HS-5 (cell line): ENCODE results near the gene KIAA1671.

Experiments
- DNase-seq: peaks from one replicate; pipeline ENCODE4 v3.0.0-alpha.2; 2012; ENCODE audit warnings: low read depth

The KIAA1671 gene

GRCh38 chr22:25068707-25069106, 116.2 kb downstream of the KIAA1671 start:
- no peak for DNase-seq

GRCh38 chr22:25069426-25069757, 116.9 kb downstream of the KIAA1671 start:
- no peak for DNase-seq

- DNase-seq = no peak
Observed at GRCh38 chr22:25069758-25070481, 117.4 kb downstream of the KIAA1671 start.

GRCh38 chr22:25070956-25071355, 118.4 kb downstream of the KIAA1671 start:
- DNase-seq = no peak

GRCh38 chr22:25071720-25072119, 119.2 kb downstream of the KIAA1671 start:
- no peak for DNase-seq

- no peak for DNase-seq
Observed at GRCh38 chr22:25072406-25072805, 119.9 kb downstream of the KIAA1671 start.

- DNase-seq = no peak
Observed at GRCh38 chr22:25076336-25076735, 123.8 kb downstream of the KIAA1671 start.

- no peak for DNase-seq
Observed at GRCh38 chr22:25077056-25077455, 124.5 kb downstream of the KIAA1671 start.

- no peak for DNase-seq
Observed at GRCh38 chr22:25077964-25078363, 125.4 kb downstream of the KIAA1671 start.

GRCh38 chr22:25078591-25078990, 126.1 kb downstream of the KIAA1671 start:
- DNase-seq = no peak

- no peak for DNase-seq
Observed at GRCh38 chr22:25080855-25081254, 128.3 kb downstream of the KIAA1671 start.

- DNase-seq = no peak
Observed at GRCh38 chr22:25081409-25081824, 128.9 kb downstream of the KIAA1671 start.

- DNase-seq = no peak
Observed at GRCh38 chr22:25082096-25082495, 129.6 kb downstream of the KIAA1671 start.

GRCh38 chr22:25083056-25083806, 130.7 kb downstream of the KIAA1671 start:
- DNase-seq = no peak

GRCh38 chr22:25083807-25084200, 131.3 kb downstream of the KIAA1671 start:
- DNase-seq = no peak

- no peak for DNase-seq
Observed at GRCh38 chr22:25084405-25085107, 132.0 kb downstream of the KIAA1671 start.

GRCh38 chr22:25085156-25085555, 132.6 kb downstream of the KIAA1671 start:
- no peak for DNase-seq

- DNase-seq = no peak
Observed at GRCh38 chr22:25085930-25086901, 133.7 kb downstream of the KIAA1671 start.

GRCh38 chr22:25086902-25087282, 134.4 kb downstream of the KIAA1671 start:
- DNase-seq = no peak

- no peak for DNase-seq
Observed at GRCh38 chr22:25090225-25090890, 137.8 kb downstream of the KIAA1671 start.

- no peak for DNase-seq
Observed at GRCh38 chr22:25091458-25091857, 138.9 kb downstream of the KIAA1671 start.
